Measurements from ENCODE around the gene PCBP2. TPM values are rescaled to one million over a fixed set of nuclear protein-coding genes. Genes with fewer than 3 reads are reported as not detected.

Gene PCBP2
- total RNA-seq, 1 donor from 2014 or later, result 435 TPM

- Histone ChIP-seq H3K27ac (no peak overlapping the region), H3K9me3 (ENCODE audit: low read depth) (no peaks in the 10 kb centered on the region), H3K36me3 (no peaks in the 10 kb centered on the region), H2AFZ (replicated peaks) (no peak overlapping the region), H3K79me2 (ENCODE audit: low read depth) (no peaks in the 10 kb centered on the region), H3K4me3 (no peak overlapping the region), H3F3A (ENCODE audit: low read depth) (peaks cover 11% of the 10 kb centered on the region), H3K27me3 (no peaks in the 10 kb centered on the region), H3K4me1 (no peaks in the 10 kb centered on the region), H4K20me1 (ENCODE audit: low read depth) (no peaks in the 10 kb centered on the region), H3K9ac (no peak overlapping the region), H3K4me2 (no peak overlapping the region)
- Mint-ChIP-seq H3K4me3 (no peak overlapping the region), H3K36me3 (peaks cover 5% of the 10 kb centered on the region), H3K4me1 (peaks cover 6% of the 10 kb centered on the region), H3K9me3 (no peaks in the 10 kb centered on the region), H3K27ac (no peak overlapping the region), H3K27me3 (ENCODE audit: insufficient read depth, low read depth) (peaks cover under 1% of the 10 kb centered on the region)
- TF ChIP-seq EZH2phosphoT487 (IDR thresholded peaks at IDR 0.05) (no peak), EZH2 (IDR thresholded peaks at IDR 0.05) (no peak)
- TF ChIP-seq, protein P1, sequence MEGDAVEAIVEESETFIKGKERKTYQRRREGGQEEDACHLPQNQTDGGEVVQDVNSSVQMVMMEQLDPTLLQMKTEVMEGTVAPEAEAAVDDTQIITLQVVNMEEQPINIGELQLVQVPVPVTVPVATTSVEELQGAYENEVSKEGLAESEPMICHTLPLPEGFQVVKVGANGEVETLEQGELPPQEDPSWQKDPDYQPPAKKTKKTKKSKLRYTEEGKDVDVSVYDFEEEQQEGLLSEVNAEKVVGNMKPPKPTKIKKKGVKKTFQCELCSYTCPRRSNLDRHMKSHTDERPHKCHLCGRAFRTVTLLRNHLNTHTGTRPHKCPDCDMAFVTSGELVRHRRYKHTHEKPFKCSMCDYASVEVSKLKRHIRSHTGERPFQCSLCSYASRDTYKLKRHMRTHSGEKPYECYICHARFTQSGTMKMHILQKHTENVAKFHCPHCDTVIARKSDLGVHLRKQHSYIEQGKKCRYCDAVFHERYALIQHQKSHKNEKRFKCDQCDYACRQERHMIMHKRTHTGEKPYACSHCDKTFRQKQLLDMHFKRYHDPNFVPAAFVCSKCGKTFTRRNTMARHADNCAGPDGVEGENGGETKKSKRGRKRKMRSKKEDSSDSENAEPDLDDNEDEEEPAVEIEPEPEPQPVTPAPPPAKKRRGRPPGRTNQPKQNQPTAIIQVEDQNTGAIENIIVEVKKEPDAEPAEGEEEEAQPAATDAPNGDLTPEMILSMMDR (IDR thresholded peaks at IDR 0.05), result no peak
- no peak for DNase-seq (ENCODE audit: low spot score)
Observed at GRCh38 chr12:53510181-53510812, 58.4 kb downstream of the PCBP2 start.

DNA sequence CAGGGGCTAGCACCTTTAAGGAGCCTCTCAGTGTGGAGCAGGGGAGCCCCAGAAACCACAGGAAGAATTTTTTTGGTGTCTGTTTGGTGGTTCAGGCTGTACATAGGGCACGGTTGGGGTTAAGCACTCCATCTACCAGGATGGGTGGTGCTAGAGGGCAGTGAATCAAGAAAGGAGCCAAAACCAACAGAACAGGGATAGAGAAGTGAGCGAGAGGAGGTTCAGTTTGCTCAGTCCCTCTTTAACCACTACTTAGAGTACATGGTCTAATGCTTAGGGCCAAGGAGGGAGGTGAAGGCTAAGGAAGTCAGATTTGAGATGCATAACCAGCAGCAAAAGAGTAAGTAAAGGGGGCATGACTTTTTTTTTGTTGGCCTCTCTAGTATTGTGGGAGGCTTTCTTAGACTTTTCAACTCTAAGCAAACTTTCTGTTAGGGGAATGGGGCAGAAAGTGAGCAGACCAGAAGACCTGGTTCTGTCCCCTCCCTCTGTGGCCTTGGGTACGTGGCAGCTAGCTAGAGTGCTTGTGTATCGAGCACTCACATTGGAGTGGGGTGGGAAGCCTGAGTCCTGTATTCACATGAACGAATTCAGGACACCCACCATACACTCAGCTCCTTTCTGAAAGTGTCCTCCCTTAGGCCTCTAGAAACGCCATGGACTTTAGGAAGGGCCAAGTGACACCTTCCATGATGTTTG is 62.0 kb downstream of the PCBP2 start:
- Histone ChIP-seq H2AFZ (replicated peaks) (no peak overlapping the region), H3K4me3 (no peak overlapping the region), H4K20me1 (ENCODE audit: low read depth) (no peaks in the 10 kb centered on the region), H3K36me3 (no peaks in the 10 kb centered on the region), H3K4me1 (no peaks in the 10 kb centered on the region), H3K79me2 (ENCODE audit: low read depth) (no peaks in the 10 kb centered on the region), H3K27me3 (no peaks in the 10 kb centered on the region), H3K4me2 (no peak overlapping the region), H3K9ac (no peak overlapping the region), H3F3A (ENCODE audit: low read depth) (peaks cover 3% of the 10 kb centered on the region), H3K9me3 (ENCODE audit: low read depth) (no peaks in the 10 kb centered on the region), H3K27ac (no peak overlapping the region)
- no peaks in the 10 kb centered on the region for H3K9me3 Mint-ChIP-seq
- H3K36me3 Mint-ChIP-seq, result peaks cover 6% of the 10 kb centered on the region
- no peak for TF ChIP-seq EZH2 (IDR thresholded peaks at IDR 0.05)
- no peak for TF ChIP-seq EZH2phosphoT487 (IDR thresholded peaks at IDR 0.05)
- TF ChIP-seq, protein P1 (IDR thresholded peaks at IDR 0.05), result no peak
- H3K4me1 Mint-ChIP-seq, result no peaks in the 10 kb centered on the region
- no peak overlapping the region for H3K27ac Mint-ChIP-seq
- no peak for DNase-seq (ENCODE audit: low spot score)
- H3K27me3 Mint-ChIP-seq (ENCODE audit: insufficient read depth, low read depth), result no peaks in the 10 kb centered on the region
- H3K4me3 Mint-ChIP-seq, result no peak overlapping the region

DNA sequence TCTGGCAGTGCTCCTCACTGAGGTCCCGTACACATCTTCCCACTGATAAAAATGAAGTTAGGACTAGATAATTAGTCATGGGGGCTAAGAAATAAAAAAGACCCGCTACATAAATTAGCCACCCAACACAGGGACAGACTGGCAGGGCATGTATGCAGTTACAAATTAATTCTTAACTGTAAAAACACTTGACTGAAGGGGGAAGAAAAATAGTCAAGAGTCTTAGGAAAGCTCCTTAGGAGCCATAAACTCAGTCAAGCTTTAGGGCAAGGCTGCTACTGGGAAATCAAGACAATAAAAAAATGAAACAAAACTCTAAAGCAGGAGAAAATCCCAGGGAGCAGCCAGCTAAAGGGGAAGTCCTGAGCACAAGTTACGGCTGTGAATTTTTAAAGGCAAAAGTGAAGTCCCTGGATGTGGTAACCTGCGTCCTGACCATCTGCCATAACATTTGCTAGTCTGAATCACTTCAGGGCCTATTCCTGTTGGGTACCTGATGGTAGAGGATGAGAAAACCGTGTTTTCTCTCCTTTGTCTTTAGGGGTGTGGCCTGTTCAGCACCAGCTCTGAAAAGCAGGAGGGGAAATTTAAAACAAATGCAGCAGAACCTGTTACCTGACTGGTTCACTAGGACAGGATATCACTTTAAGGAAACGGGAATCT is 62.9 kb downstream of the PCBP2 start:
- DNase-seq (ENCODE audit: low spot score), result no peak
- Histone ChIP-seq H3K4me1 (no peaks in the 10 kb centered on the region), H3K36me3 (no peaks in the 10 kb centered on the region), H3K27me3 (no peaks in the 10 kb centered on the region), H3K9me3 (ENCODE audit: low read depth) (no peaks in the 10 kb centered on the region), H4K20me1 (ENCODE audit: low read depth) (no peaks in the 10 kb centered on the region), H3K4me3 (no peak overlapping the region), H3K27ac (no peak overlapping the region), H3K9ac (no peak overlapping the region), H3K4me2 (no peak overlapping the region), H3K79me2 (ENCODE audit: low read depth) (no peaks in the 10 kb centered on the region), H3F3A (ENCODE audit: low read depth) (no peaks in the 10 kb centered on the region), H2AFZ (replicated peaks) (no peak overlapping the region)
- Mint-ChIP-seq H3K4me3 (no peak overlapping the region), H3K27ac (no peak overlapping the region), H3K36me3 (peaks cover 6% of the 10 kb centered on the region), H3K4me1 (no peaks in the 10 kb centered on the region), H3K9me3 (no peaks in the 10 kb centered on the region), H3K27me3 (ENCODE audit: insufficient read depth, low read depth) (no peaks in the 10 kb centered on the region)
- no peak for TF ChIP-seq EZH2 (IDR thresholded peaks at IDR 0.05)
- TF ChIP-seq EZH2phosphoT487 (IDR thresholded peaks at IDR 0.05), result no peak
- TF ChIP-seq, protein P1 (IDR thresholded peaks at IDR 0.05), result no peak
